HL-60 (cell line): Measurements from ENCODE around the gene FAM174A.

ENCODE experiments used
- DNase-seq, 2 experiments: peaks; one replicate each; pipeline ENCODE4 v3.0.0-alpha.2; 2010 to 2020; ENCODE audit warnings: low read depth in 1 of 2, low spot score in 1 of 2
- H3K27ac ChIP-seq: fragments of 250-450 bp; sonication (Bioruptor Pico); replicated peaks from 2 replicates; pipeline ENCODE4 v1.5.1; 2020; ENCODE audit warnings: mild to moderate bottlenecking, moderate library complexity
- H3K27me3 ChIP-seq: fragments of 250-450 bp; sonication (Bioruptor Pico); 2 replicates; pipeline ENCODE4 v1.5.1; 2021; ENCODE audit warnings: mild to moderate bottlenecking, moderate library complexity; ENCODE audit not compliant: insufficient read depth, poor library complexity, severe bottlenecking
- H3K4me3 ChIP-seq: replicated peaks from 2 replicates; pipeline ENCODE4 v1.5.1; 2011; ENCODE audit warnings: mild to moderate bottlenecking, control low read depth, low read length; ENCODE audit not compliant: insufficient read depth
- GABPA ChIP-seq: IDR thresholded peaks from 2 replicates; pipeline ENCODE4 v1.6.1; 2012; ENCODE audit warnings: low read depth
- POLR2AphosphoS5 ChIP-seq: IDR thresholded peaks from 2 replicates; pipeline ENCODE4 v1.6.1; 2012; ENCODE audit warnings: low read depth
- SPI1 ChIP-seq: IDR thresholded peaks from 2 replicates; pipeline ENCODE4 v1.6.1; 2012; ENCODE audit warnings: low read depth, mild to moderate bottlenecking, borderline replicate concordance
- TF ChIP-seq, protein P1 (sequence below): IDR thresholded peaks from 2 replicates; pipeline ENCODE4 v1.6.1; 2012; ENCODE audit warnings: low read depth; ENCODE audit not compliant: insufficient replicate concordance
- TF ChIP-seq, protein P2 (sequence below): IDR thresholded peaks from one replicate; pipeline ENCODE4 v1.5.1; 2011; ENCODE audit warnings: low read length, control low read depth, inconsistent platforms; ENCODE audit not compliant: insufficient read depth

The FAM174A gene

GRCh38 chr5:100616981-100617380 is 81.8 kb downstream of the FAM174A start:
- TF ChIP-seq SPI1 (no peak), GABPA (no peak), POLR2AphosphoS5 (no peak)
- TF ChIP-seq, protein P1, sequence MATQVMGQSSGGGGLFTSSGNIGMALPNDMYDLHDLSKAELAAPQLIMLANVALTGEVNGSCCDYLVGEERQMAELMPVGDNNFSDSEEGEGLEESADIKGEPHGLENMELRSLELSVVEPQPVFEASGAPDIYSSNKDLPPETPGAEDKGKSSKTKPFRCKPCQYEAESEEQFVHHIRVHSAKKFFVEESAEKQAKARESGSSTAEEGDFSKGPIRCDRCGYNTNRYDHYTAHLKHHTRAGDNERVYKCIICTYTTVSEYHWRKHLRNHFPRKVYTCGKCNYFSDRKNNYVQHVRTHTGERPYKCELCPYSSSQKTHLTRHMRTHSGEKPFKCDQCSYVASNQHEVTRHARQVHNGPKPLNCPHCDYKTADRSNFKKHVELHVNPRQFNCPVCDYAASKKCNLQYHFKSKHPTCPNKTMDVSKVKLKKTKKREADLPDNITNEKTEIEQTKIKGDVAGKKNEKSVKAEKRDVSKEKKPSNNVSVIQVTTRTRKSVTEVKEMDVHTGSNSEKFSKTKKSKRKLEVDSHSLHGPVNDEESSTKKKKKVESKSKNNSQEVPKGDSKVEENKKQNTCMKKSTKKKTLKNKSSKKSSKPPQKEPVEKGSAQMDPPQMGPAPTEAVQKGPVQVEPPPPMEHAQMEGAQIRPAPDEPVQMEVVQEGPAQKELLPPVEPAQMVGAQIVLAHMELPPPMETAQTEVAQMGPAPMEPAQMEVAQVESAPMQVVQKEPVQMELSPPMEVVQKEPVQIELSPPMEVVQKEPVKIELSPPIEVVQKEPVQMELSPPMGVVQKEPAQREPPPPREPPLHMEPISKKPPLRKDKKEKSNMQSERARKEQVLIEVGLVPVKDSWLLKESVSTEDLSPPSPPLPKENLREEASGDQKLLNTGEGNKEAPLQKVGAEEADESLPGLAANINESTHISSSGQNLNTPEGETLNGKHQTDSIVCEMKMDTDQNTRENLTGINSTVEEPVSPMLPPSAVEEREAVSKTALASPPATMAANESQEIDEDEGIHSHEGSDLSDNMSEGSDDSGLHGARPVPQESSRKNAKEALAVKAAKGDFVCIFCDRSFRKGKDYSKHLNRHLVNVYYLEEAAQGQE, result no peak
- TF ChIP-seq, protein P2, sequence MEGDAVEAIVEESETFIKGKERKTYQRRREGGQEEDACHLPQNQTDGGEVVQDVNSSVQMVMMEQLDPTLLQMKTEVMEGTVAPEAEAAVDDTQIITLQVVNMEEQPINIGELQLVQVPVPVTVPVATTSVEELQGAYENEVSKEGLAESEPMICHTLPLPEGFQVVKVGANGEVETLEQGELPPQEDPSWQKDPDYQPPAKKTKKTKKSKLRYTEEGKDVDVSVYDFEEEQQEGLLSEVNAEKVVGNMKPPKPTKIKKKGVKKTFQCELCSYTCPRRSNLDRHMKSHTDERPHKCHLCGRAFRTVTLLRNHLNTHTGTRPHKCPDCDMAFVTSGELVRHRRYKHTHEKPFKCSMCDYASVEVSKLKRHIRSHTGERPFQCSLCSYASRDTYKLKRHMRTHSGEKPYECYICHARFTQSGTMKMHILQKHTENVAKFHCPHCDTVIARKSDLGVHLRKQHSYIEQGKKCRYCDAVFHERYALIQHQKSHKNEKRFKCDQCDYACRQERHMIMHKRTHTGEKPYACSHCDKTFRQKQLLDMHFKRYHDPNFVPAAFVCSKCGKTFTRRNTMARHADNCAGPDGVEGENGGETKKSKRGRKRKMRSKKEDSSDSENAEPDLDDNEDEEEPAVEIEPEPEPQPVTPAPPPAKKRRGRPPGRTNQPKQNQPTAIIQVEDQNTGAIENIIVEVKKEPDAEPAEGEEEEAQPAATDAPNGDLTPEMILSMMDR, result no peak
- Histone ChIP-seq H3K4me3 (no peak overlapping the region), H3K27me3 (no peaks in the 10 kb centered on the region), H3K27ac (no peak overlapping the region)
- DNase-seq, result no peak

- H3K27me3 ChIP-seq, result no peaks in the 10 kb centered on the region
- no peak overlapping the region for H3K27ac ChIP-seq
Measured at GRCh38 chr5:100623719-100624118, 88.5 kb downstream of the FAM174A start.

DNA sequence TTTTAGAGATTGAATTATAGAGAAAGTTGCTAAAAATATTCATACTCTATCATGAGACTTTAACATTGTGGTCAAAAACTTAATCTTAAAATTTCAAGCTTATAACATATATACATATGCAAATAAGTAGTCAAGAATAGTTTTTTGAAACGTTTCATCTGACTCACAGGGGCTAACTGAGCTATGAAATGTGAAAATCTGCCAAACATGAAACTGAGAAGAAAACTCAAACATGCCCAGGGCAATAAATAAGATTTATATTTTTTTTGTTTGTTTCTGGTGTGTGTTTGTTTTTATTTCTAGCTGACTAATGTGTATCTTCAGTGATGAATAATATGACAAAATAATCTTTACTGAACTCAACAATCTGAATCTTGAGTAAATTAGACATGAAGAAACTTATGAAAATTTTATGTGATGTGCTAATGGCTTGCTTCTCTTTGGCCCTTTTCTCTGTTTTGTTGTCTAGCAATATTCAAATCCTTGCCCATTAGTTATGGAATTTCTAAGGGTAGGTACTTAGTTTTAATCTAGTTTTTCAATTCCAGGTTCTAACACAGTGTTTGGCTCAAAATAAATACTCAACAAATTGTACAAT is 99.9 kb downstream of the FAM174A start:
- no peak overlapping the region for H3K27ac ChIP-seq
- no peaks in the 10 kb centered on the region for H3K27me3 ChIP-seq
- TF ChIP-seq, protein P2, result no peak
- no peak for TF ChIP-seq GABPA
- TF ChIP-seq SPI1, result no peak
- TF ChIP-seq, protein P1, result no peak
- TF ChIP-seq POLR2AphosphoS5, result no peak
- no peak for DNase-seq
- H3K4me3 ChIP-seq, result no peak overlapping the region

More at GRCh38 chr5:100623719-100624118, 88.5 kb downstream of the FAM174A start:
- no peak overlapping the region for H3K4me3 ChIP-seq
- TF ChIP-seq, protein P1, result no peak
- TF ChIP-seq, protein P2, result peak; percentile 12
- DNase-seq, result no peak
